HG02973 (cell line): ENCODE measurements around the gene RYR2.
A peak's percentile ranks its signal among the peaks of the same experiment; 100 is the strongest.
"Not testable (repeated sequence)": the region's sequence is repeated elsewhere in the genome, so short reads cannot be mapped to it uniquely, and the experiment has no call there.

ENCODE experiments used
- ATAC-seq: cut with Tn5 transposase; IDR thresholded peaks from one replicate; pipeline ENCODE4 v1.9.1; 2021; ENCODE audit warnings: moderate library complexity; ENCODE audit not compliant: unreplicated experiment

Gene RYR2

DNA sequence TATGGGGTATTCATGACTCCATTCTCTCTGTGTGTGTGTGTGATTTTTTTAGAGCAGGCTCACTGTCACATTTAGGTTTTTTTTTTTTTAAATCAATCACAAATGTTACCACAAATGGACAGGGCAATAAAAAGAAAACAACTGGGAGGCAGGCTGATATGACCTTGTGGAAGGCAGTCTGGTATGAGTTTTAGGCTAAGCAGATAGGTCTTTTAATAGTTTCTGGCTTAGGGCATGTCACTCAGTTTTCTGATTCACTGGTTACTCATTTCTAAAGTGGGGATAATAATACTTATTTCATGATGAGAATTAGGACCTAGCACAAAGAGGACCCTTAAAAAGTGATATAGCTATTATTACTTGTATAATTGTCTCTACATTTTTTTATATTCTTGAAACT is 278.9 kb downstream of the RYR2 start:
- ATAC-seq: no peak

DNA sequence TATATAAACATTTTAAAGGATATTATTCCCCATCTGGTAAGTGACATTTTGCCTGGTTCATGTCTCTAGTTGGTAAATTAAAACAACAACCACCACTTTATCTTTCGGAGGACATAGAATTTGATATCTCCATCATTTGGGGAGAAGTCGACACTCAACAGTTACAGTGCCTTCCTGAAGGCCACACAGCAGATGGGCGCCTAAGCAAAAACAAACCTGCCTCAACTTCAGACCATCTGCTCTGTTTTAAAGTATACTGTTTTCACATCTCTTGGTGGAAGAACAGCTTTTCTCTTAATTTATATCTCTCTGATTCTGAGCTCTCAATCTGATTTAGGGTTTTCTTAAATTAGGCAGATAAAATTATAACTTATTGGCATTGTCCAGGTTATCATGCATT is 282.2 kb downstream of the RYR2 start:
- no peak for ATAC-seq

DNA sequence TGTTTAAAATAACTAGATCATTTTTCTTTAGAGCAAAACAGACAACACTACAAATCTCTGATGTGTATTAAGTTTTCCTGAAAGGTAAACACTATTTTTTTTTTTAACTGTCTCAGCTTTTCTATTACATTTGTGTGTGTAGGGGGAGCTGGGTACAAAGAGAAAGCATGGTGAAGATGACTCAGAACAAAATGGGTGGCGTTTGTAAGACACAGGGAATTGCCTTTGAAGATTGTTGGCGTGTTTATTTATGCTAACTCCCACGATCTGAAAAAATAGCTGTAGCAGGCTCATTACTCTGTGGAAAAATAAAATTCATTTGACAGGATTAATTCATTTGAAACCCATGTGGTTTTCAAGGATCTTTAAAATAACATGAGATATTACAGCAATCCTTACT is 285.1 kb downstream of the RYR2 start:
- no peak for ATAC-seq

DNA sequence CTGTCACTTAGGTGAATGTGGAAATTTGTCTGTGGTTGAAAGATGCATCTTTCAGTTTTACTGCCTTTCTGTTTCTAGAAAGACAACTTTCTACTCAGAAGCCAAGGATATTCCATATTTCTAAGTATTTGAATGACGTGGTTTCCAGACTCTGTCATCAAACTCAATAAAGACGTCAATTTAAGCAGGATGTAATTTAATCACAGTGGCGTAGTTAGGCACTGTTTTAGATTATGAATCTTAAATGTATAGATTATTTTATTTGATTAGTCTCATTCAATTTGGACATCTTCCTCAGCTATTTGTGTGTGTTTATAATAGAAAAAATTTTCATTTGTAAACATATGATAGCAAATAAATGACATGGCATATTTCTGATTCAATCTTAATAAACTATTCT is 298.9 kb downstream of the RYR2 start:
- ATAC-seq: no peak

GRCh38 chr1:237341391-237341790 is 299.4 kb downstream of the RYR2 start:
- no peak for ATAC-seq

GRCh38 chr1:237342730-237343129 is 300.7 kb downstream of the RYR2 start:
- no peak for ATAC-seq

DNA sequence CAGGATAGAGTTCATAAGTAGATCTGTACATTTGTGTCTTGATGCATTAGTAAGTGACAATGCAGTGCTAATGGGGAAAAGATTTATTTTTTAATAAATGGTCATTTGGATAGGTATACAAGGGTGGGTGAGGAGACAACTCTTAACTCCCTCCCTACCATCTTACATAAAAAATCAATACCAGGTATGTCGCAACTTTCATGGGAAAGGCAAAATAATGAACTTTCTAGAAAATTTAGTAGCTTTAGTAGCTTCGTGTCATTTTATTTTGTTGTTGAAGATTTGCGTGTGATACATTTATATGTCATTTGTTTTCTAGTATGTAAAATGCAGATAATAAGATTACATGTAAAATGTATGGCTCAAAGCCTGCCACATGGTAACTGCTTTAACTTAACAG is 310.8 kb downstream of the RYR2 start:
- no peak for ATAC-seq

- ATAC-seq: no peak
Measured at GRCh38 chr1:237353918-237354317, 311.9 kb downstream of the RYR2 start.

- ATAC-seq: no peak
Measured at GRCh38 chr1:237355022-237355421, 313.0 kb downstream of the RYR2 start.

DNA sequence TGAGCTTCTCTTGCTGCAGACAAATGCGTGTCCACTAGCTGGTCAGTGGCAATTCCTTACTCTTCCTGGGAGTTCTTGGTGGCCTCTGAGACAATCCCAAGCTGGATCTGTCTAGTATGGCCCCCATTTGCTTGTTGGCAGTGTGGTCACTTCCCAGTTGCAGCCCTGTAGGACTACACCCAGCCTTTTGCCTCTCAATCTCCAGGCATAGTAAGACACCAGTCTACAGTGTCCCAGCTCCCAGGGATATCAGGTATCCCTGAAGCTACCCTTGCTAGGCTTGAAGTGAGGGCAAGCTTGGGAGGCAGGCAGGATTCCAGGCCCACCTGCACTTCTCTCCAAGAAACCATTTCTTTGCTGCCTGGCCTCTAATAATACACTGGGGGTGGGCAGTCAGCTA is 316.6 kb downstream of the RYR2 start:
- no peak for ATAC-seq

DNA sequence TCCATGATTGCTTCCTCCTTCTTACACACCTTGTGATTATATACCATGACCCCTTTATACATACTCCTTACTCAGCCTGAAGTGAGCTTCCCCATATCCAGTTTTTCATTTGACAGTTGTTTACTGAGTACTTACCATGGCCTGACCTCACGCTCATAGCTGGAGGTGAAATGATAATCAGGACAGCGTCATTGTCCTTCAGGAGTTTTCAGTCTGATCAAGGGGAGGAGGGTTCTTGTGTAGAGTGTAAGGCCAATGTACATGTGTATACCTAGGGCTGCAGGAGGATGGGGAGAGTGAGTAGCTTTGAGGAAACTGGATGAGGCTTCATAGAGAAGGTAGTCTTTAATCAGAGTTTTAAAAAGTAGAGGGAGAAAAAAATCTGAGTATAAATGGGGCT is 325.8 kb downstream of the RYR2 start:
- no peak for ATAC-seq

- not testable (repeated sequence) for ATAC-seq
Measured at GRCh38 chr1:237371477-237371876, 329.5 kb downstream of the RYR2 start.

- ATAC-seq: no peak
Measured at GRCh38 chr1:237383791-237384190, 341.8 kb downstream of the RYR2 start.

GRCh38 chr1:237384213-237384612 is 342.2 kb downstream of the RYR2 start:
- ATAC-seq: no peak

DNA sequence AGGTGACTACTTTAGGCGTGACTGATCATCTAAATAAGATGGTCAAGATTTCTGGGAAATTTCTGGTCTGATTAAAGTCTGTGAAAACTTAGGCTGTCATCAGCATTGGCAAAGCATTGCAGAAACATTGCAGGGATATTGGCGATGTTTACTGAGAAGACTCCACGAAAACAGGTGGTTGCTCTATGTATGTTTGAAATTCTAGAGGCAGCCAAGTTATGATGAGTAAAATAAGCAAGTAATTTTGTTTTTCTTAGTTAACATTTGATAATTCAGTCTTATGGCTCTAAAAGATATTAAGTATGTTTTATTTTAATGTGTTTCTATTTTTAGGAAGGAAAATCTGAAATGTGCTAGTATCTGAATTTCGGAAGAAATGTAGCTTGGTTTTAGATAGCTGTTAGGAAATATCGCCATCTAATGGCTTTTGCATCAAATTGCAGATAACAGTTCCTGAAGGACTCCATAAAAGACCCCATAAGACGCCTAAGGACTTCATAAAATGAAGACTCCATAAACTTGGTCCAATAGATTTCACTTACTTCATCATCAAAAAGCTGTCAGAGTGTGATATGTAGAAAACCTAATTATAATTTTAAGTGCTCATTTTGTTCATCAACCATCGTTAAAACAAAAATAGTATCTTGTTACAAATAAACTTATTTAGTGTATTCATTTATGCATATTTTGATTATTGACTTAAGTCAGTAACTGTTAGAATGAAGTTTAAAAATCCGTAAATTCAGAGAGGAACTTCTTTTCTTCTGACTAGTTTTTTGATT is 344.6 kb downstream of the RYR2 start:
- no peak for ATAC-seq

GRCh38 chr1:237387144-237387505 is 345.1 kb downstream of the RYR2 start:
- ATAC-seq: no peak

DNA sequence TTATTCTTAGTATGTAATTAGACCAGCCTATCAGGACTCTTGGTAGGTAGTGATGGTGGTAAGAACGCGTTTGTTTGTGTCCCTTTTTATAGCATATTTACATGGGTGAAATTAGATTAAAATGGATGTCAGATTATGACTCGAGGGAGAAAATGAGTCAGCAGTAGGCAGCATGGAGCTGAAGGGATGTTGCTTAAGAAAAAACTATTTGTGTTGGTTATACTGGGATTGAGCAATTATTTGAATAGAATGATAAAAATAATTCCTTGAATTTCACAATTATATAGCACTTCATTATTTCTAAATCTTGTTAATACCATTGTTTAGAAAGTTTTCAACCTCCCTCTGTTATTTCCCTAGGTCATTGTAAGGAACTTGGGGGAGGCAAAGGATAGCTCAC is 348.8 kb downstream of the RYR2 start:
- no peak for ATAC-seq

GRCh38 chr1:237393632-237394031 is 351.6 kb downstream of the RYR2 start:
- ATAC-seq: no peak

DNA sequence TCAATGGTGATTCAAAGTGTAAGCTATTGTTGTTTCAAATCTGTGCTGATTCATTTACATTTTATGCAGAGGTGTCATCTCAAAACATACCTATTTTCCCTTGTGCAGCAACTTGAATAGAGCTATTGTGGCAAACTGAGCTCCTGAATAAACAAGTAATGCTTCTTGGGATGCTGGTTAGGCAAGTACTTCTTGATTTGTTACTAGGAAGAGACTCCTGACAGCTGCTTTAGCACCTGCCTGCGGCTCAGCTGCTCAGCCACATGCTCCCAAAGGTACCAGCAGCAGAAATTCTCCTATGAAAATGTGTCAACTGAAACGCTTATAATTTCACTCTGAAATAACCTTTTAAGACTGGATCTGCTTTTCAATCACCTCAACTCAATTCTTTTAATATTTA is 352.3 kb downstream of the RYR2 start:
- no peak for ATAC-seq

DNA sequence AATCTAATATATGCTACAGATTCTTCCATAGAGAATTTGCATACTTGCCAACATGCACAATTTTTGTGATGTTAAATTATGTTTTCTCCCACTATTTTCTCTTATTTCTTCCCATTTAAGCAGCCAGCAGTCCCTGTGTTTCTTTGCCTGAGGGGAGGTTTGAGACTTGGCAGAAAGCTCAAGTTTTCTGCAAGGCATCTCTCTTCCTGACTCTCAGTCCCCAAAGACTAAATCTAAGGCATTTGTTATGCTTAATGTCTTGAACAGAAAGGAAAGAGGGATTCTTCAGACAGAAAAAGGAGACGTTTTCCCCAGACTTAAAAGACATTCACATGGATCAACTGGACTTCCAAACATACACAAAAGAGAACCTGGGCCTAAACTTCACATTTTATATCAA is 354.4 kb downstream of the RYR2 start:
- ATAC-seq: no peak

- no peak for ATAC-seq
Measured at GRCh38 chr1:237398751-237399150, 356.8 kb downstream of the RYR2 start.

DNA sequence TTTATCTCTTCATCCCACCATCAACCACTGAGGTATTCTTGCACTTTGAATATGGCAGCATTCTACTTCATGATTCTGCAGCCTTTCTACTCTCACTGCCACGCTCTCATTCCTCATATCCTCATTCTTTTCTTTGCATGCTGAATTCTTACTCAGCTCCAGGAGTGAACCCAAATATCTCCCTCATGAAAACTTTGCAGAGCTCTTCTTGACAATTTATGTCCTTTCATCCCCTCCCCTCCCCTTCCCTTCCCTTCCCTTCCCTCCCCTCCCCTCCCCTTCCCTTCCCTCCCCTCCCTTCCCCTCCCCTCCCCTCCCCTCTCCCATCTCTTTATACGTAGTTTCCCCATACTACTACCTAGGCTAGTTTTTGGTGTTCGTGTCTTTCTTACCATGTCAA is 363.9 kb downstream of the RYR2 start:
- no peak for ATAC-seq

DNA sequence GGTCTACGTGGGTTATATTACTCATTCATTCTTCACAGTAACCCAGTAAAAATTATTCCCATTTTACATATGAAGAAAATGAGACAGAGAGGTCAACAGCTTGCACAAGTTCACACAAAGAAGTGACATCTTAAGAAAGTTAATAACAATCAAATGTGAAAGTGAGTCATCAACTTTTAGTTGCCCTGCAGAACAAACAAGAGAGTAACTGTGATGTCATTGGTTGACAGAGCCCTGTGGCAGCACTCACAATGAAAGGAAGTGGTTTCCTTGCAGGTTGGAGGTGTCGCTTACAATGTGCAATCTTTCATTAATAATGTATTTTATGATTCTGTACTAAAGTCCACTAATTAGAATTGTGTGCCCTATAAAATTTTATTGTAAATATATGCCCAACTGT is 369.6 kb downstream of the RYR2 start:
- peak; percentile 73 for ATAC-seq
